Fibroblast of skin of back (primary cell): ENCODE measurements around the gene TXLNB.
"Not testable (repeated sequence)": the region's sequence is repeated elsewhere in the genome, so short reads cannot be mapped to it uniquely, and the experiment has no call there.

ENCODE experiments used
- DNase-seq: peaks from one replicate; pipeline ENCODE4 v3.0.0-alpha.2; 2013

The TXLNB gene

DNA sequence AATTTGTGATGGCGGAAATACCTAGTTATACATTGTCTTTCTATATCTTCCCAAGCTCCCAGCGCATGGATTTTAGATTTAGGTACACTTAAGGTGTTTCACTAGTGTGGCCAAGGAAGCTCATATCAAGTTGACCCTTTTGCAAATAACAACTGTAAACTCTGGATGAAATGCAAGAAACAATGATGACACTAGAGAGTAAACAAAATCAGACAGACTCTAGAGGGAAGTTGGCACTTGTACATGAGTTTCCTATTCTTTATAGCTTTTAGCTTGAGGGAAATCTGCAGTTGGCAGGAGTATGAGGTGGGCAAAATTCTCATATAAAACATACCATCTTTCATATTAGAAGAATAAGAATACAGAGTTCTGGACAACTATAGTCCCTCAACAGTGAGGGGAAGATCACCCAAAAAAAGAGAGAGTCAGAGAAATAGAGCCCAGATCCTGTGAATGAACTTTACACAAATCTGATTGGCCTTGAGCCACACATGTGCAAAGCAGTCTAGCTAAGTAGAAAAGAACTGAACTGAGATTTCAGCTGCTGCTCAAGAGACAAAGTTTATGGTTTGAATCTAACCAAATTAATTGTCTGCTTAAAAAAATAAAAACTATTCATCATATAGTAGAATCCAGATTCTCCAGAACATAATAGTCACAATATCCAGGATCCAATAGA lies 26.1 kb downstream of the TXLNB start:
- DNase-seq = no peak

- DNase-seq = no peak
Measured at GRCh38 chr6:139262519-139263300, 29.1 kb downstream of the TXLNB start.

- DNase-seq = no peak
Measured at GRCh38 chr6:139257821-139258398, 33.9 kb downstream of the TXLNB start.

GRCh38 chr6:139257291-139257690 lies 34.5 kb downstream of the TXLNB start:
- no peak for DNase-seq

- DNase-seq = peak; percentile 70
Measured at GRCh38 chr6:139256087-139256486, 35.7 kb downstream of the TXLNB start.

GRCh38 chr6:139254196-139254595 lies 37.6 kb downstream of the TXLNB start:
- no peak for DNase-seq

GRCh38 chr6:139253656-139254055 lies 38.1 kb downstream of the TXLNB start:
- no peak for DNase-seq

GRCh38 chr6:139251691-139252390 lies 40.0 kb downstream of the TXLNB start:
- DNase-seq = no peak

DNA sequence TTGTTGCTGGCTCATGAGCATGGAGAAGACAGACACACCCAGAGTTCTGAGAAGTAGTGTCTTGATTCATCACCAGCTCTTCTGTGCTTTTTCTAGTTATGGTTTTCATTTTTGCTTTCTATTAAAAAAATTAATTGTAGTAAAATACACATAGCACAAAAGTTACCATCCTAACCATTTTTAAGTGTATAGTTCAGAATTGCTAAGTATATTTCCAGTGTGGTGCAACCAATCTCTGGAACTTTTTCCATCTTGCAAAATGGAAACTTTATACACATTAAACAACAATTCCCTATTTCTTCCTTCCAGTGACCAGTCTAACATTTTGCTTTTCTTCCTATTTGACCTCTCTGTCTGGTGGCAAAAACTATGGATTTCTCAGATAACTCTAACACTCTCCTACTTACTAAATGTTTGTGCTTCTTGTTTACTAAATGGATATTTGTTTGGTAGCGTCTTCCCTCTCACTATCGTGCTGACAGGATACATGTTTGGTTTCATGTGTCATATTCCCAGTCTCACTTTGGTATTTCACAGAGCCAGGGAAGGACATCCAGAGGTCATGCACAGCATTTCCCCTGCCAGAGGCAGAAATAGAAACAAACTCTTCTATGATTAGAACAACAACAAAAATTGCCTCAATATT lies 40.6 kb downstream of the TXLNB start:
- no peak for DNase-seq

DNA sequence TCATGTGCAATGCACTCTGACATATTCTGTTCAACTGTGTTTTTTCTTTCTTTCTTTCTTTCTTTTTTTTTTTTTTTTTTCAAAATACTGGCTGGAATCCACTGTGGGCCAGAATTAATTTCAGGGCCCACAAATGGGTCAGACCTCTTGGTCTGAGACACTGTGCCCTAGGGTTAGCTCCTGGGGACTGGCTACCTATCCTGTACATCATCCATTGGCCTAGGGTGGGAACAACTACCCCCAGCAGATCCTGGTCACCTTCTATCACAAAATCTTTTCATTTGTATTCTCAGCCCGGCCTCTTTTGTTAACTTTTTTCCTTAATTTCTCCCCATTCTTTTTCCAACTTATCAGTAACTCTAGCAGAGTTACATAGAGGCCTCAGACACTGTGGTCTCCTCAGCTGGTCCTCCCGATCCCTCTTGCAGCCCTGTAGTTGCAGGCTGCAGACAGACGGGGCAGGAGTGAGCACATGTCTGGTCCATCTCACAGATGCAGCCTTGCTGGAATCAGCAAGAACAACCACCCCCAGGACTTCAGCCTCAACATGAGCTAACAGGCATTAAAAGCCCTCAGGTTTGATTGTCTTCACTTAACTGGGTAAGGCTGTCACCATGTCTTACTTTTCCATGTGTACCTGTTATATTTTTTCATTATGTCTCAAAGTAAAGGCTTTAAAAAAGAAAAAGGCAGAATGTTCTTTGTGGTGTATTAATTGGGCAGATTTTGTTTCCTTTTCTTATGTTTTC lies 41.3 kb downstream of the TXLNB start:
- DNase-seq = peak; percentile 43

- DNase-seq = no peak
Measured at GRCh38 chr6:139249395-139249794, 42.4 kb downstream of the TXLNB start.

DNA sequence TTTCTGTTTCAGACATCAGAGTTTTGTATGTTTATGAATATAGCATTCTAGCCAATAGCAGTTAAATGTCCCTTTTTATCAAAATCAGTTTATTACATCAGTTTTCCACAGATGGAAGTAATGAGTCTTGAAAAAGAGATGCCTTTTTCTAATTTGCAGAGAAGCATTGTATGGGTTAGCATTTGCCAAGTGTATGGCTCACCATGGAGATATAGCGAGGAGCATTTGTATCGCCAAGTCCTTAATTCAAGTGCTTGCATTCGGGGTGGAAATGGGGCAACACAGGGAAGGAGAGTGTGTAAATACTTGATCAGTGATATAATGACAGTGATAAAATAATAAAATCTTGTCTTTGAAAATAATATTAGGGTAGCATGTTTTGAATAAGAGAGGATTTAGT lies 42.9 kb downstream of the TXLNB start:
- no peak for DNase-seq

- DNase-seq = no peak
Measured at GRCh38 chr6:139247618-139248017, 44.2 kb downstream of the TXLNB start.

GRCh38 chr6:139243536-139243935 lies 48.3 kb downstream of the TXLNB start:
- DNase-seq = no peak

- DNase-seq = no peak
Measured at GRCh38 chr6:139242457-139243240, 49.1 kb downstream of the TXLNB start.

GRCh38 chr6:139240161-139241010 lies 51.4 kb downstream of the TXLNB start:
- DNase-seq = peak; percentile 88

DNA sequence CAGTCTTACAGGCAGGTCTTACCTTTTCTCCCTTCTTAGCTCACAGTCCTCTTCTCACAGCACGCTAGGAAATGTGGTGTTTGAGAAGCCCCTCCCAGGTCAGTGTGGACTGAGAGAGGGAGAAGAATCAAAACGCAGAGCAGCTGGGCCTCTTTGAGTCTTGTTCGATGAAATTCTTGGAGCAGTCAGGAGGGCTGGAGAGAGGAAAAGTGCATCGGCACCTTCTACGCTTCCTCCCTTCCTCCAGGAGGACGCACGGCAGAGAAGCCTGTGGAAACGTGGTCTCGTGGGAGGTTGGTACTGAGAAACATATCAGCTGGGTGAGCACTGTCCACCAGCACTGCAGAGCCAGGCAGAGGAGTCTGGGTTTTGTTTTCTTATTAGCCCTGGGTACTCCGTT lies 52.7 kb downstream of the TXLNB start:
- no peak for DNase-seq

GRCh38 chr6:139236105-139236504 lies 55.7 kb downstream of the TXLNB start:
- DNase-seq = no peak

DNA sequence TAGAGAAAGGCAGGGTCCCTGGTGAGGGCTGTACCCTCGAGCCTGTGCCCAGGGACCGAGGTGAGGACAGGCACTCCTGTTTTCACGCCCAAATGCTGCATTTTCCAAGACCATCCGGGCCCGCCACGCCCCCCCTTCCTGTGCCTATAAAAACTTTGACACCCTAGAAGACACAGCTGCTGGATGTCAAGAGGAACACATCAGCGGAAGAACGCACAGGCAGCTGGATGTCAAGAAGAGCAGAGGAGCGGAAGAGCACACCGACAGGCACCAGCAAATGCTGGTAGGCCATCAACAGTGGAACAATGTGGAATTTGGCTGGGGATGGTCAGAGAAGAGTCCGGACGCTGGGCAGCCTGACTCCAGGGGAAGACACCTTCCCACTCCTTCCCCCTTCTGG lies 56.1 kb downstream of the TXLNB start:
- DNase-seq = no peak

- not testable (repeated sequence) for DNase-seq
Measured at GRCh38 chr6:139234193-139234592, 57.6 kb downstream of the TXLNB start.
